Smooth muscle cell (in vitro differentiated cells): ENCODE data around the gene NUFIP1. TPM values are rescaled to one million over a fixed set of nuclear protein-coding genes. Genes with fewer than 3 reads are reported as not detected.

Experiments used
- DNase-seq: peaks from one replicate; lab custom pipeline; 2025; ENCODE audit not compliant: unreplicated experiment; lab: John Stamatoyannopoulos, UW
- H2AFZ ChIP-seq: fragments of 200-600 bp; sonication (generic); 2 replicates; pipeline ENCODE4 v1.6.0; 2016; ENCODE audit warnings: antibody characterized with exemption, low read depth, mild to moderate bottlenecking
- H3F3A ChIP-seq: fragments of 200-600 bp; sonication (generic); 2 replicates; pipeline ENCODE4 v1.6.0; 2017; ENCODE audit warnings: antibody characterized with exemption, low read depth
- H3K27ac ChIP-seq: fragments of 200-600 bp; sonication (generic); 2 replicates; pipeline ENCODE4 v1.5.1; 2016; ENCODE audit warnings: low read depth, mild to moderate bottlenecking
- H3K27me3 ChIP-seq: fragments of 200-600 bp; sonication (generic); 2 replicates; pipeline ENCODE4 v1.6.1; 2016; ENCODE audit warnings: low read depth, mild to moderate bottlenecking
- H3K36me3 ChIP-seq: fragments of 200-600 bp; sonication (generic); 2 replicates; pipeline ENCODE4 v1.5.1; 2016; ENCODE audit warnings: low read depth
- H3K4me1 ChIP-seq: fragments of 200-600 bp; sonication (generic); 2 replicates; pipeline ENCODE4 v1.5.1; 2016; ENCODE audit warnings: low read depth
- H3K4me2 ChIP-seq: fragments of 200-600 bp; sonication (generic); 2 replicates; pipeline ENCODE4 v1.6.0; 2016; ENCODE audit warnings: mild to moderate bottlenecking
- H3K4me3 ChIP-seq: fragments of 200-600 bp; sonication (generic); 2 replicates; pipeline ENCODE4 v1.5.1; 2016; ENCODE audit warnings: mild to moderate bottlenecking
- H3K79me2 ChIP-seq: fragments of 200-600 bp; sonication (generic); 2 replicates; pipeline ENCODE4 v1.6.0; 2016; ENCODE audit warnings: low read depth, mild to moderate bottlenecking
- H3K9ac ChIP-seq: fragments of 200-600 bp; sonication (generic); 2 replicates; pipeline ENCODE4 v1.6.0; 2016; ENCODE audit warnings: low read depth
- H3K9me3 ChIP-seq: fragments of 200-600 bp; sonication (generic); replicated peaks from 2 replicates; pipeline ENCODE4 v1.5.1; 2016; ENCODE audit warnings: low read depth
- H4K20me1 ChIP-seq: fragments of 200-600 bp; sonication (generic); 2 replicates; pipeline ENCODE4 v1.6.0; 2016; ENCODE audit warnings: low read depth
- WGBS: methylation state at CpG from one replicate; pipeline ENCODE4 v1.1.7; 2016; ENCODE audit warnings: low lambda C conversion rate; 5-methylcytosine and 5-hydroxymethylcytosine counted together
- polyA plus RNA-seq: library from polyadenylated mRNA; unstranded; fragments of >200 nt; fragmentation: Nextera tagmentation; extraction: Ambion mirVana; gene quantifications from 2 replicates; pipeline ENCODE4 v1.2.1, GENCODE V29; 2016
- total RNA-seq: library from RNA; depleted of rRNA; stranded (reverse); fragments of >200 nt; gene quantifications from 2 replicates; pipeline ENCODE4 v1.2.3, GENCODE V29; 2014
- TF ChIP-seq, protein P1 (sequence below): fragments of 200-600 bp; sonication (generic); IDR thresholded peaks from 2 replicates; pipeline ENCODE4 v1.5.1; 2017; ENCODE audit warnings: borderline replicate concordance, mild to moderate bottlenecking, antibody characterized with exemption; ENCODE audit not compliant: insufficient read depth, poor library complexity, severe bottlenecking

The NUFIP1 gene
- total and polyA plus RNA-seq, 2 experiments from 2014 or later, result 3.8 to 4.5 TPM

DNA sequence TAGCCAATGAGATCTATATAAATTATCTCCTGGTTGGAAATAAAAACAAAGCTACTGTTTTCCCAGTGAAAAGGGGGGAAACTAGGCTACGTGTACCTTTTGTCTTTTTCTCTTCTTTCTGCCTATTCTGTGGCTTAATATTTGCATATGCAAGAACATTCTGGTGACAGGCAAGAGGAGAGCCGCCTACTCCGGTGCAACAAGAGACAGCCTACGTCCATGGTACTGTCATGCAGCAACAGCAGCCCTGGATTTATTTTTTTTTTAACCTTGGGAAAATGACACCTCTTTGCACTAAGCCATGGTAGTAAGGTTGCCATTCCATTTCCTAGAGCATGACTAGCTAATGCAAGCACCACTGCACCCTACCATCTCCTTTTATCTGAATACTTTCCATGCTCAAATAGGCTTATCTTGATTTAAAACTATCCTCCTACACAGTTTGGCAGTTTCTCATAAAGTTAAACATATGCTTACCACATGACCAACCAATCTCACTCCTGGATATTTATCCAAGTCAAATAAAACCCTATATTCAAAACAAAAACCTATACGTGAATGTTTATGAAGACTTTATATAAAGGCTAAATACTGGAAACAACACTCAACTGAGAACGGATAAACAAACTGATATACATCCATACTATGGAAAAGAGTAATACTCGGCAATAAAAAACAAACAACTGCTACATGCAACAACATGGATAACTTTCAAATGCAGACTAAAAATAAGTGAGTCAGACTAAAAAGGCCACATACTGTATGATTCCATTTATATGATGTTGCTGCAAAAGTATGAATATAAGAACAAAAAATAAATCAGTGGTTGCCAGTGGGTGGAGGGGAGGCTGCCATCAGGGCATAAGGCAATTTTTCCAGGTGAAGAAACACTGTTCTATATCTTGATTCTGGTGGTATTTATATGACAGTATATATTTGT, 17.3 kb downstream of the NUFIP1 start:
- Histone ChIP-seq H3F3A (peaks cover 5% of the 10 kb centered on the region), H3K4me3 (no peak overlapping the region), H3K4me2 (no peak overlapping the region), H3K27me3 (no peaks in the 10 kb centered on the region), H3K79me2 (no peaks in the 10 kb centered on the region), H3K9me3 (no peaks in the 10 kb centered on the region), H4K20me1 (peaks cover 7% of the 10 kb centered on the region), H2AFZ (no peak overlapping the region), H3K36me3 (no peaks in the 10 kb centered on the region), H3K4me1 (peaks cover 4% of the 10 kb centered on the region), H3K27ac (no peak overlapping the region), H3K9ac (no peak overlapping the region)
- no peak for DNase-seq
- 81% methylated on average over 7 of the region's 7 CpGs for WGBS
- TF ChIP-seq, protein P1, sequence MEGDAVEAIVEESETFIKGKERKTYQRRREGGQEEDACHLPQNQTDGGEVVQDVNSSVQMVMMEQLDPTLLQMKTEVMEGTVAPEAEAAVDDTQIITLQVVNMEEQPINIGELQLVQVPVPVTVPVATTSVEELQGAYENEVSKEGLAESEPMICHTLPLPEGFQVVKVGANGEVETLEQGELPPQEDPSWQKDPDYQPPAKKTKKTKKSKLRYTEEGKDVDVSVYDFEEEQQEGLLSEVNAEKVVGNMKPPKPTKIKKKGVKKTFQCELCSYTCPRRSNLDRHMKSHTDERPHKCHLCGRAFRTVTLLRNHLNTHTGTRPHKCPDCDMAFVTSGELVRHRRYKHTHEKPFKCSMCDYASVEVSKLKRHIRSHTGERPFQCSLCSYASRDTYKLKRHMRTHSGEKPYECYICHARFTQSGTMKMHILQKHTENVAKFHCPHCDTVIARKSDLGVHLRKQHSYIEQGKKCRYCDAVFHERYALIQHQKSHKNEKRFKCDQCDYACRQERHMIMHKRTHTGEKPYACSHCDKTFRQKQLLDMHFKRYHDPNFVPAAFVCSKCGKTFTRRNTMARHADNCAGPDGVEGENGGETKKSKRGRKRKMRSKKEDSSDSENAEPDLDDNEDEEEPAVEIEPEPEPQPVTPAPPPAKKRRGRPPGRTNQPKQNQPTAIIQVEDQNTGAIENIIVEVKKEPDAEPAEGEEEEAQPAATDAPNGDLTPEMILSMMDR, result no peak

DNA sequence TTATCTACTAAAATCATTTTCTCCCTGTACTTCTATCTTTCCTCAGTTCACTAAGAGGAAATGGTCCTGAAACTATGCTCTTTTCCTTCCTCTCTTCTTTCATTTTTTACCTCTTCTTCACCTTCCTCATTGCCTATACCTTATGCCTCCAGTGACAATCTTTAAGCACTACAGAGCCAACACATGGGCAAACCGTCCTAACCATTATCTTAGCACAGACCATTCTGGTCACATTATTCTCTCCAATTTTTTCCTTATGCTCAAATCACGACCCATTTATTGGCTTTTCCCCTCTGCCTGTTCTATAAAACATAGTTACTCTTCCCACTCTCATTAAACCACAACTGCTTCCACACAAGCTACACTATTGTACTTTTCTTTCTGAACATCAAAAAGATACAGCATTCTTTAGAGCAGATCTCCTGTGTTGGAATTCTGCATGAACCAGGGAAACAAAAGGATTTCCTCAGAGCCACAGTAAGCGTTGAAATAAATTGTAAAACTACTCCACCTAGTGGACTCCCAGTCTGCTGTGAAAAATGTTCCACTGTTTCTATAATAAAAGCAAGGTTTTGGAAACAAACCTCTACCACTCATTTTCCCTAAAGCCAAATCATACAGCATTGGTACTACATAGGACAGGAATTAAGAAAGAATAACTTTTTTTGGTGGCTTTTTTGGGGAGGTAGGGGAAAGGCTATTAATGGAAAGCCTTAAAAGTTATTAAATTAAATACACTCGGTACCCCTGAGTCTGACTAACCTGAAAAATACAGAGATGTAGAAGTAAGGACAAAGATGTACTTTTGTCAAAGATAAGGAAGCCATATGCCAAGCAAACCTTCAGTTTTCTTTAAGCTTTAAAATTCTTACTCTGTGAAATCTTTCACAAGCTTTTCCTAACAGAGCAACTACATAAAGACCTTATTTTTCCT, 19.5 kb downstream of the NUFIP1 start:
- no peaks in the 10 kb centered on the region for H3K9me3 ChIP-seq
- H3K4me2 ChIP-seq, result no peak overlapping the region
- no peaks in the 10 kb centered on the region for H3K36me3 ChIP-seq
- no peak overlapping the region for H2AFZ ChIP-seq
- TF ChIP-seq, protein P1, result peak; percentile 82
- no peaks in the 10 kb centered on the region for H3K79me2 ChIP-seq
- H3K9ac ChIP-seq, result no peak overlapping the region
- no peak overlapping the region for H3K27ac ChIP-seq
- H4K20me1 ChIP-seq, result peaks cover 7% of the 10 kb centered on the region
- H3K27me3 ChIP-seq, result no peaks in the 10 kb centered on the region
- H3K4me1 ChIP-seq, result peaks cover 4% of the 10 kb centered on the region
- no peaks in the 10 kb centered on the region for H3F3A ChIP-seq
- 64% methylated on average over 4 of the region's 4 CpGs for WGBS
- H3K4me3 ChIP-seq, result no peak overlapping the region
- DNase-seq, result no peak

DNA sequence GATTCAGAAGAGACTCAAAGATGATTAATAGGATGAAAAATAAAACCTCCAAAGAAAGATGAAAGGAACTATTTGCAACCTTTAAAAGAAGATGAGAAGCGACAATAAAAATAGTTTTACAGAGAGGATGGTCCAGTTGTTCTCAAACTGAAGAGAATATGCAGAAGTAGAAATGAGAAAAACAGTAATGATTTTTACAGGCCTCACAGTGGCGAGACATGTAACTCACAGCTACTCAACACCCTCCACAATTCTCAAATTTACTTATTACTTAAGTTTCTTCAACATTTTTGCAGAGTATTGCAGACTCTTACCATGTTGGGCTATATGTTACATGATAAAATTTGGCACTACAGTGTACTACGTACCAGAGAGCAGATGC, 20.8 kb downstream of the NUFIP1 start:
- H4K20me1 ChIP-seq, result peaks cover 7% of the 10 kb centered on the region
- H2AFZ ChIP-seq, result no peak overlapping the region
- H3K4me3 ChIP-seq, result no peak overlapping the region
- H3K4me2 ChIP-seq, result no peak overlapping the region
- H3K9me3 ChIP-seq, result no peaks in the 10 kb centered on the region
- H3K36me3 ChIP-seq, result peaks cover 9% of the 10 kb centered on the region
- no peak for DNase-seq
- 94% methylated on average over 3 of the region's 3 CpGs for WGBS
- H3K27me3 ChIP-seq, result no peaks in the 10 kb centered on the region
- peaks cover 4% of the 10 kb centered on the region for H3K4me1 ChIP-seq
- H3K27ac ChIP-seq, result no peak overlapping the region
- H3K9ac ChIP-seq, result no peak overlapping the region
- no peaks in the 10 kb centered on the region for H3K79me2 ChIP-seq
- TF ChIP-seq, protein P1, result no peak
- H3F3A ChIP-seq, result no peaks in the 10 kb centered on the region
